ENCODE measurements around the gene CDK8. TPM values are rescaled to one million over a fixed set of nuclear protein-coding genes. Genes with fewer than 3 reads are reported as not detected.

The CDK8 gene
- total RNA-seq, 2 experiments from 2014 or later: 13.7 to 13.9 TPM

DNA sequence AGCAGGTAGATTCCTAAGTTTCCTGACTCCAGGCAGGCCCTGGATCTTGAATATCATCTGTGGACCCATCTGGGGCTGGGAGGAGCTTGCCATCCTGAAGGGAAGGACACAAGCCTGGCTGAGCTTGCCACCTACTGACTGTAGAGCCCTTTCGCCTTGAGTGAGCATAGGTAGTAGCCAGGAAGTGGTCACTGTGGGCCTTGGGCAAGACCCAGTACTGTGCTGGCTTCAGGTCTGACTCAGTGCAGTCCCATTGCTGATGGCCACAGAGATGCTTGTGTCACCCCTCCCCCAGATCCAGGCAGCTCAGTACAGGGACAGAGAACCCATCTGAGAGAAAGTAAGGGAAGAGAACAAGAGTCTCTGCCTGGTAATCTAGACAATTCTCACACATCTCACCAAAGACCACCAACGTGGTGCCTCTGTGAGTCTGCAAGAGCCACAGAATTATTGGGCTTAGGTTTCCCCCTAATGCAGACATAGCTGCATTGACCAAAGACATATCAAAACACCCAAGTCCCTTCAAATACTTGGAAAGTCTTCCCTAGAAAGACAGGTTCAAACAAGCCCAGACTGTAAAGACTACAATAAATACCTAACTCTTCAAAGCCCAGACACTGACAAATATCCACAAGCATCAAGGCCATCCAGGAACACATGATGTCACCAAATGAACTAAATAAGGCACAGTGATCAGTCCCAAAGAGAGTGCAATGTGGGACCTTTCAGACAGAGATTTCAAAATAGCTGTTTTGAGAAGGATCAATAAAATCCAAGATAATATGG, 195.3 kb downstream of the CDK8 start:
- Mint-ChIP-seq H3K27ac (no peak overlapping the region), H3K27me3 (peaks cover 26% of the 10 kb centered on the region), H3K36me3 (ENCODE audit: low read depth) (no peaks in the 10 kb centered on the region), H3K4me1 (no peaks in the 10 kb centered on the region), H3K4me3 (no peak overlapping the region), H3K9me3 (no peaks in the 10 kb centered on the region)
- ChIA-PET POLR2A (no interaction called here), CTCF (no interaction called here)
- DNase-seq: no peak

Other genes with a start within 250 kb of the CDK8 start
- gene SHISA2, start 202.1 kb upstream of the CDK8 start, total RNA-seq: under 1 TPM; 0.38 to 0.43 TPM
- 10 to 100 TPM; 40.7 to 44.6 TPM for gene RNF6, start 31.8 kb upstream of the CDK8 start, total RNA-seq